Right cardiac atrium (tissue), 5 donors: ENCODE data around the gene KRTAP1-1. TPM values are rescaled to one million over a fixed set of nuclear protein-coding genes. Genes with fewer than 3 reads are reported as not detected.
"Not testable (repeated sequence)": the region's sequence is repeated elsewhere in the genome, so short reads cannot be mapped to it uniquely, and the experiment has no call there.

ENCODE experiments used
- ATAC-seq, 2 donors: fragments of 200-7000 bp; cut with Tn5 transposase; one replicate each; pipeline versions ENCODE4 v1.8.0 to v1.9.1; 2020; ENCODE audit warnings: moderate library complexity in 2 of 2, mild to moderate bottlenecking in 1 of 2
- DNase-seq, 3 donors: peaks; one replicate each; pipeline ENCODE4 v3.0.0-alpha.2; 2020
- H3K27ac ChIP-seq: one replicate; pipeline ENCODE4 v1.5.1; 2013; ENCODE audit warnings: mild to moderate bottlenecking, low read length, control low read depth, moderate library complexity
- H3K27me3 ChIP-seq: one replicate; pipeline ENCODE4 v1.6.1; 2013; ENCODE audit not compliant: control insufficient read depth, insufficient read depth
- H3K4me1 ChIP-seq: one replicate; pipeline ENCODE4 v1.6.1; 2013; ENCODE audit warnings: low read length; ENCODE audit not compliant: control insufficient read depth, insufficient read depth
- H3K4me3 ChIP-seq: one replicate; pipeline ENCODE4 v1.5.1; 2013; ENCODE audit warnings: low read length, control low read depth
- H3K9me3 ChIP-seq: one replicate; pipeline ENCODE4 v1.6.1; 2013; ENCODE audit warnings: low read length; ENCODE audit not compliant: control insufficient read depth
- WGBS: extraction: QIAGEN DNeasy Blood & Tissue Kit; methylation state at CpG from one replicate; pipeline ENCODE4 v1.1.7; 2013; 5-methylcytosine and 5-hydroxymethylcytosine counted together
- intact Hi-C, 4 donors: fragments of 100-400 bp; cut with DNase I; formaldehyde crosslinking; loops; one replicate each; pipeline versions ENCODE4 v1.11.0 to v1.14.0; 2022 to 2023
- long read RNA-seq, 4 donors: library from polyadenylated mRNA; unstranded; transcript quantifications; one replicate each; pipeline ENCODE4 v2.0.0, GENCODE V29; 2020 to 2021
- polyA plus RNA-seq: library from polyadenylated mRNA; stranded (reverse); fragments of 200-250 nt; gene quantifications from one replicate; pipeline ENCODE4 v1.2.3, GENCODE V29; 2013
- total RNA-seq, 4 donors: library from RNA; stranded (reverse); fragmentation: NEBNext Ultra II Directional; extraction: Animal tissue kit (Norgen Biotek cat#: 25700); gene quantifications; one replicate each; pipeline ENCODE4 v1.2.1, GENCODE V29; 2021
- donor health status: healthy with polysubstance abuse.
- donor health status: DM: no; HTN: yes; CAD: no.
- donor health status: DM: no; HTN: no; CAD: no.
- donor health status: DM: no; HTN: yes; CAD: no; lungs with severe emphysema.
- donor health status: DM: yes; HTN: yes; CAD: no.

The KRTAP1-1 gene, protein sequence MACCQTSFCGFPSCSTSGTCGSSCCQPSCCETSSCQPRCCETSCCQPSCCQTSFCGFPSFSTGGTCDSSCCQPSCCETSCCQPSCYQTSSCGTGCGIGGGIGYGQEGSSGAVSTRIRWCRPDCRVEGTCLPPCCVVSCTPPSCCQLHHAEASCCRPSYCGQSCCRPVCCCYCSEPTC
- total RNA-seq (not detected), polyA plus RNA-seq (not detected)
- long read RNA-seq, donor 1: 0 reads
- long read RNA-seq, donor 2: 0 reads
- long read RNA-seq, donor 3: 0 reads
- long read RNA-seq, donor 4: 0 reads

DNA sequence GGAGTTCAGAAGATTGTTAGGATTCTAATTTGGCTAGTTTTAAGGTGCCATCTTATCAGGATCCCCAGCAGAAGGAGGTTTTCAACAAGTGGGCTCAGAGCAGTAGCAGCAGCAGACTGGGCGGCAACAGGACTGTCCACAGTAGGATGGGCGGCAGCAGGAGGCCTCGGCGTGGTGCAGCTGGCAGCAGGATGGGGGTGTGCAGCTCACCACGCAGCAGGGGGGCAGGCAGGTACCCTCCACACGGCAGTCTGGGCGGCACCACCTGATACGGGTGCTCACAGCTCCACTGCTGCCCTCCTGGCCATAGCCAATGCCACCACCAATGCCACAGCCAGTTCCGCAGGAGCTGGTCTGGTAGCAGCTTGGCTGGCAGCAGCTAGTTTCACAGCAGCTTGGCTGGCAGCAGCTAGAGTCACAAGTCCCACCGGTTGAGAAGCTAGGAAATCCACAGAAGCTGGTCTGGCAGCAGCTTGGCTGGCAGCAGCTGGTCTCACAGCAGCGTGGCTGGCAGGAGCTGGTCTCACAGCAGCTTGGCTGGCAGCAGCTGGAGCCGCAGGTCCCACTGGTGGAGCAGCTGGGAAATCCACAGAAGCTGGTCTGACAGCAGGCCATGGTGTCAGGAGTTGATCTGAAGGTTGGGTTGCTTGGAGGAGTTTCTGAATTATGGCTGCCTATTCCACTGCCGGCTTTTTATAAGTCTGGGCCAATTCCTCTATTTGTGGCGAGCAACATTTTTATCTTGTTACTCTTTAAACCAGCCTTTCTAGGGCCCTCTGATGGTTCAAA, at the start of gene KRTAP1-1:
Gene KRTAP1-1 (minus strand): TSS at position 668 of the 789 bp plus-strand sequence. CDS start 53 bp downstream, at position 615.
- intact Hi-C loops, H3K9me3 ChIP-seq, ATAC-seq, H3K27me3 ChIP-seq, H3K4me1 ChIP-seq, H3K4me3 ChIP-seq, H3K27ac ChIP-seq, DNase-seq: not testable (repeated sequence)
- WGBS: 71% methylated on average over 14 of the region's 14 CpGs

DNA sequence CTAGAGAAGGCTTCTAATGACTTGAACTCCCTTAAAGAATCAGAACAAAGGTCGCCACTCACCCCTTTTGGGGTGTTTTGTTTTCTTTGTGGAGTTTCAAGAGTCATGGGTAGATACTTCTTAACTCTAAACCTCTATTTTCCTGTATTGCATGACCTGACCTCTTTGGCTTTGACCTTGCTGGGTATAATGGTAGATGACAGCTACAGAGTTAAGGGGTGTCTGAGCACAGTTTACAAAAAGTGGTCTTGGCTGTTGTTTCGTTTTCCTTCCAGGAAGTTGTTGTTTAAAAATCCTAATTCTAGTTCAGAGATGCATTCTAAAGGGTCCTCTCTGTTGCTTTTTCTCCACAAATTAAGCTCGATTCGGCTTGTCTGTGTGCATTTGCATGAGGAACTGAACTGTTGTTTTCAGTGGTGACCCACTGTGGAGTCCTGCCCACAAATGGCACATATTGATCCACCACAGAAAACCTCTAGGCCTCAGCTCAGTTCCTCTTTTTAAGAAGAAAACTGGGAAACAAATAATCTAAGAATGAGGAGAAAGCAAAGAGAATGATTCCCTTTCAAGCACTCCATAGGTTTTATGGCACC, 47.6 kb upstream of the KRTAP1-1 start:
- H3K9me3 ChIP-seq, H3K4me3 ChIP-seq, H3K27me3 ChIP-seq, DNase-seq, ATAC-seq, H3K4me1 ChIP-seq, H3K27ac ChIP-seq, intact Hi-C loops: not testable (repeated sequence)
- 63% methylated on average over 4 of the region's 4 CpGs for WGBS

DNA sequence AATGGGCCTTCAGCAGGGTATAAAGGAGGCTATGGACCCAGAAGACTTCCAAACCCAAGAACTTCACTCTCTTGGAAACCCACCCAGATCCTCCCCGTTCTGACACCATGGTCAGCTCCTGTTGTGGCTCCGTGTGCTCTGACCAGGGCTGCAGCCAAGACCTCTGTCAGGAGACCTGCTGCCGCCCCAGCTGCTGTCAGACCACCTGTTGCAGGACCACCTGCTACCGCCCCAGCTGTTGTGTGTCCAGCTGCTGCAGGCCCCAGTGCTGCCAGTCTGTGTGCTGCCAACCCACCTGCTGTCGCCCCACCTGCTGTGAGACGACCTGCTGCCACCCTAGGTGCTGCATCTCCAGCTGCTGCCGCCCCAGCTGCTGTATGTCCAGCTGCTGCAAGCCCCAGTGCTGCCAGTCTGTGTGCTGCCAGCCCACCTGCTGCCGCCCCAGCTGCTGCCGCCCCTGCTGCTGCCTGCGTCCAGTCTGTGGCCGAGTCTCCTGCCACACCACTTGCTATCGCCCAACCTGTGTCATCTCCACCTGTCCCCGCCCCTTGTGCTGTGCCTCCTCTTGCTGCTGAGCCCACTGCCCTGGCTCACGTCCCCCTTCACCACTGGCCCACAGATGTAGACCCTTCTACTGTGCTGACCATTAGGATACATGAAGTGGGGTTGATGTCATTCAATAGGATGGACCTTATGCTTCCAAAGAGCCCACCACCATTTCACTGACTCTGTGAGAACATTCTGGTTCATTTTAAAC, 43.0 kb upstream of the KRTAP1-1 start, which contains the start of gene KRTAP4-7:
Gene KRTAP4-7 (plus strand): TSS at position 51 of the 757 bp plus-strand sequence. CDS start 57 bp downstream, at position 108.
- H3K9me3 ChIP-seq, intact Hi-C loops: not testable (repeated sequence)
- 77% methylated on average over 14 of the region's 14 CpGs for WGBS

DNA sequence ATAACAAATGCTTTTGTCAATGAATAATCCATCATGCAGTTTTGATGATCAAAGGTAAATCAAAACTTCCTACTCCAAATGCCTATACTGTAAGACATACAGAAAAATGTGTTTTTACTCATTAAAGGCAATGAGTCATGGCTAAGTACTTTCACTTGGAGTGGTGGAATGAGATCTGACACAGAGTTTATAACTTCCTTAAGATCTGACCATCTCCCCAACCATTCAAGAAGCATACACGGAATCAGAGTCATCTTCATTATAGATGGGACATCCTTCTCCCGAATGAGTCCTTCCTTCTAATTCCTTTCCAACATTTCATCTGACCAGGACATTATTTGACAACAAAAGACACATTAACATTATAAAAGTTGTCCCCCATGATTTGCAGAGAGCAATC, 42.2 kb upstream of the KRTAP1-1 start:
- H3K4me1 ChIP-seq, ATAC-seq, DNase-seq, H3K9me3 ChIP-seq, H3K4me3 ChIP-seq, H3K27me3 ChIP-seq, H3K27ac ChIP-seq, intact Hi-C loops: not testable (repeated sequence)
- WGBS: 72% methylated on average over 2 of the region's 2 CpGs

More for the DNA sequence above, 43.0 kb upstream of the KRTAP1-1 start, which contains the start of gene KRTAP4-7:
- not testable (repeated sequence) for H3K27ac ChIP-seq, H3K4me3 ChIP-seq, ATAC-seq, H3K4me1 ChIP-seq, DNase-seq, H3K27me3 ChIP-seq

DNA sequence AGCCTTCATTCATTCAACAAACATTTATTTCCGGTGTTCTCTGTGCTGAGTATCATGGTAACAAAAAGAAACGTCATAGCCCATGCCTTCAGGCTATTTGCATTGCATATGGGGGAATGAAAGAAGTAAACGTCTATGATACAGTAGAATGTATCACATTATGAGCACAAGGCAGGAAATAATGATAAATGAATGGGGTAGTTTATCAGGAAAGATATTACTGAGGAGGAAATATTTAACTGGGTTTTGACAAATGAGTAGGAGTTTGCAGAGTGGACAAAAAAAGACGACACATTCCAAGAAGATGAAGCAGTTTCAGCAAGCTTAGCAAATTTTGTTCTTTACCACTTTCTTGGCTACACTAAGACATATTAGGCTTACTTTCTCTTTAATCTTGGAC, 41.4 kb upstream of the KRTAP1-1 start:
- H3K9me3 ChIP-seq: no peaks in the 10 kb centered on the region
- H3K27ac ChIP-seq: no peak overlapping the region
- intact Hi-C loops: no loop called here
- H3K4me1 ChIP-seq: no peaks in the 10 kb centered on the region
- ATAC-seq (no peak), DNase-seq (no peak)
- no peaks in the 10 kb centered on the region for H3K27me3 ChIP-seq
- no peak overlapping the region for H3K4me3 ChIP-seq
- WGBS: 56% methylated on average over 4 of the region's 4 CpGs

DNA sequence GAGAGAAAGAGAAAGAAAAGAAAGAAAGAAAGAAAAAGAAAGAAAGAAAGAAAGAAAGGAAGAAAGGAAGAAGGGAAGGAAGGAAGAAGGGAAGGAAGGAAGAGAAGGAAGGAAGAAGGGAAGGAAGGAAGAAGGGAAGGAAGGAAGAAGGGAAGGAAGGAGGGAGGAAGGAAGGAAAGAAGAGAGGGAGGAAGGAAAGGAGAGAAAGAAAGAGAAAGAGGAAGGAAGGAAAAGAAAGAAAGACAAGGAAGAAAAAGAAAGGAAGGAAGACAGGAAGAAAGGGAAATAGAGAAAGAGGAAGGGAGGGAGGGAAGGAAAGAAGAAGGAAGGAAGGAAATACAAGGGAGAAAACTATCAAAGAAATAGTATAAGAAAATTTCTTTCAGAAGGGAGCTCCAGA, 35.5 kb upstream of the KRTAP1-1 start:
- DNase-seq (no peak), ATAC-seq (no peak)
- Histone ChIP-seq H3K27ac (no peak overlapping the region), H3K4me1 (no peaks in the 10 kb centered on the region), H3K27me3 (no peaks in the 10 kb centered on the region), H3K9me3 (no peaks in the 10 kb centered on the region), H3K4me3 (no peak overlapping the region)
- intact Hi-C loops: no loop called here

DNA sequence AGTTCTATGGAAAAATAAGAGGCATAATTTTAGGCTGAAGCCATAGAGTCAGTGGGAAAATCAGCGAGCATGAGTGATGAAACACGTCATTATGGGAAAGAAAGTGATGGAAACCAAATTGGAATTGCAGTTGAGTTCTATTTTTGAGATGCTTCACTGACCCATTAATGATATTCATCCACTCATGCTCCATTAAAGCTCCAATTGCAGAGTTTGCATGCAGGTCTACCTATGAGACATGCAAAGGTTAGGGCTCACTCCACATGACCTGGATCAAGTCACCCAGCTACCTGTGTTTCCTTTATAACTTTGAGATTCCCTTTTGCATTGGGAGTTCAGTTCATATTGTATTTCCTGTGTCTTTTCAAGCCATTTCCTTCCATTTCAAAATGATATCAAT, 32.4 kb upstream of the KRTAP1-1 start:
- Histone ChIP-seq H3K4me3 (no peak overlapping the region), H3K4me1 (no peaks in the 10 kb centered on the region), H3K27me3 (no peaks in the 10 kb centered on the region), H3K27ac (no peak overlapping the region), H3K9me3 (no peaks in the 10 kb centered on the region)
- intact Hi-C loops: no loop called here
- WGBS: 86% methylated on average over 2 of the region's 2 CpGs
- no peak for DNase-seq
- ATAC-seq: no peak

DNA sequence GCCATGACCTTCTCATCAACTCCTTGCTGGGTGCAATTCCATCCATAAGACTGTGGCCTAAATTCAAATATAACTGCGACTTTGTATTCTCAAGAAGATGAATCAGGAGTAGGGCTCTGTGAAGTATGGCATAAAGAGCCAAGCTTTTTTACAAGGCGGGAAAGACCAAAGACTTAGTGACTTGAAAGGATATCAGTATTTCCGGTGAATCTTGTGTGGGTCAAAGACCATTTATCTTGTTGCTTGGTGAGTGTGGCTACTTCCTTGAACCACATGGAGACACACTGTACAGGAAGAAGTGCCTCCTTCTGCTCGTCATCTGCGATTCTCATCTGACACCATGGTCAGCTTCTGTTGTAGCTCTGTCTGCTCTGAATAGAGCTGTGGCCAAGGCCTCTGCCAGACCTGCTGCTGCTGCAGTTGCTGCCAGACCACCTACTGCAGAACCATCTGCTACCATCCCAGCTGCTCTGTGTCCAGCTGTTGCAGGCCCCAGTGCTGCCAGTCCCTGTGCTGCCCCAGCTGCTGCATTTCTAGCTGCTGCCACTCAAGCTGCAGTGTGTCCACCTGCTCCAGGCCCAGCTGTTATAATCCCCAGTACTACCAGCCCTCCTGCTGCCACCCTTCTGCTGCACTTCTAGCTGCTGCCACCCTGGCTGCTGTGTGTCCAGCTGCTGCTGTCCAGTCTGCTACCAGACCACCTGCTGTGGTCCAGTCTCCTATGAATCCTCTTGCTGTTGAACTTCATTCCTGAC, 30.5 kb upstream of the KRTAP1-1 start:
- Histone ChIP-seq H3K9me3 (no peaks in the 10 kb centered on the region), H3K27ac (no peak overlapping the region), H3K27me3 (peaks cover 3% of the 10 kb centered on the region), H3K4me1 (no peaks in the 10 kb centered on the region), H3K4me3 (no peak overlapping the region)
- 78% methylated on average over 5 of the region's 5 CpGs for WGBS
- ATAC-seq: no peak
- no peak for DNase-seq
- intact Hi-C loops: no loop called here

DNA sequence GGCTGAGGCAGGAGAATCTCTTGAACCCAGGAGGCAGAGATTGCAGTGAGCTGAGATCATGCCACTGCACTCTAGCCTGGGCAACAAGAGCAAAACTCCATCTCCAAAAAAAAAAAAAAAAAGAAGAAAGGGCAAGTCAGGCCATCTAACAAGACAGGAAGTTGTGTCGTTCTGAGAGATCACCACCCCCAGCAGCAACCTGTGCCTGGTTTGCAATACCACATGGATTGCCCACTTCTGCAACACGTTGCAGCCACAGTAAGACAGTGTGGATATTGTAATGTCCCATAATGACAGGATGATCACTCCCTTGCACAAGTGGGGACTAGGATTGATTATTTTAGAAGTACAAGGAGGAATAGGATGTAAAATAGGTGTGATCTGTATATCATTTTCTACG, 27.8 kb upstream of the KRTAP1-1 start:
- intact Hi-C loops: no loop called here
- DNase-seq: no peak
- WGBS: 74% methylated on average over 3 of the region's 3 CpGs
- no peaks in the 10 kb centered on the region for H3K4me1 ChIP-seq
- H3K4me3 ChIP-seq: no peak overlapping the region
- no peak overlapping the region for H3K27ac ChIP-seq
- peaks cover 3% of the 10 kb centered on the region for H3K27me3 ChIP-seq
- no peak for ATAC-seq
- H3K9me3 ChIP-seq: no peaks in the 10 kb centered on the region

DNA sequence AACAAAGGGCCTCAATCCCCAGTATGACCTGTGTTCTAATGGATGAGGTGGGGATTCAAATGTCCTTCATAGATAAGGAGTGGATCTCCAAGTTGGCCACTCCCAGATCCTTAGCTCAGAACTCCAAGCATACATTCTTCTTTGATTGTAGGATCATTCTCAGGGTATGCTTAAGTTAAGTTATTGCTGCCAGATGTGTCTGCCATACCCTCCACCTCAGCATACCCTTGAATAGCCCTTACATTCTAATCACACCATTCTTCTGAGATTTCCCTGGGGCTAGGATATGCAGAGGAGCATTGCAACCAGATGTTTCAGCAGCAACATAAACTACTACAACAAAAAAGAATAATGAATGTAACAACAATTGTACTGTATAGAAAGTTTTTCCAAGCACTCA, 26.0 kb upstream of the KRTAP1-1 start:
- intact Hi-C loops: no loop called here
- no peak for ATAC-seq
- no peaks in the 10 kb centered on the region for H3K9me3 ChIP-seq
- H3K4me3 ChIP-seq: no peak overlapping the region
- H3K4me1 ChIP-seq: no peaks in the 10 kb centered on the region
- no peak for DNase-seq
- H3K27ac ChIP-seq: no peak overlapping the region
- H3K27me3 ChIP-seq: peaks cover 3% of the 10 kb centered on the region
